CD4-positive, alpha-beta memory T cell (primary cell): Measurements from ENCODE around the gene ERC1. TPM values are rescaled to one million over a fixed set of nuclear protein-coding genes. Genes with fewer than 3 reads are reported as not detected.
A peak's percentile ranks its signal among the peaks of the same experiment; 100 is the strongest.

Source experiments
- CTCF ChIA-PET: fragments of 350-600 bp; sonication (Branson Sonifier 250); formaldehyde crosslinking; loops from one replicate; lab custom pipeline; 2021; ENCODE audit warnings: inconsistent platforms; ENCODE audit not compliant: partially characterized antibody; lab: Charles Lee
- POLR2A ChIA-PET: fragments of 350-600 bp; sonication (Branson Sonifier 250); formaldehyde crosslinking; loops from one replicate; lab custom pipeline; 2021; ENCODE audit not compliant: partially characterized antibody; lab: Charles Lee
- DNase-seq, 5 donors: peaks; one replicate each; pipeline versions ENCODE4 v3.0.0 to v3.0.0-alpha.2; 2020 to 2022; ENCODE audit warnings: mixed read lengths in 1 of 5
- H3K27ac ChIP-seq: one replicate; pipeline ENCODE4 v1.7.0; 2013; ENCODE audit warnings: low read depth, low read length
- H3K27me3 ChIP-seq: 2 replicates; pipeline ENCODE4 v1.7.0; 2013; ENCODE audit warnings: mild to moderate bottlenecking, low read length, moderate library complexity; ENCODE audit not compliant: insufficient read depth
- H3K36me3 ChIP-seq: 2 replicates; pipeline ENCODE4 v1.7.0; 2013; ENCODE audit warnings: mild to moderate bottlenecking, low read length, moderate library complexity; ENCODE audit not compliant: insufficient read depth
- H3K4me1 ChIP-seq: 2 replicates; pipeline ENCODE4 v1.7.0; 2013; ENCODE audit warnings: mild to moderate bottlenecking, low read length, moderate library complexity; ENCODE audit not compliant: insufficient read depth
- H3K4me3 ChIP-seq, 2 donors: one replicate each; pipeline ENCODE4 v1.7.0; 2013; ENCODE audit warnings: low read length in 2 of 2, mild to moderate bottlenecking in 1 of 2
- H3K9me3 ChIP-seq, 2 donors: one replicate each; pipeline ENCODE4 v1.7.0; 2013; ENCODE audit warnings: low read length in 2 of 2, control low read depth in 1 of 2; ENCODE audit not compliant: control insufficient read depth in 1 of 2
- H3K27ac Mint-ChIP-seq, 7 donors: one replicate each; pipeline ENCODE4 v1.8.0; 2020 to 2021; ENCODE audit warnings: mixed read lengths in 7 of 7, mild to moderate bottlenecking in 6 of 7, inconsistent platforms in 3 of 7, moderate library complexity in 3 of 7
- H3K27me3 Mint-ChIP-seq, 2 donors: one replicate each; pipeline ENCODE4 v1.8.0; 2020 to 2021; ENCODE audit warnings: mixed read lengths in 2 of 2
- H3K36me3 Mint-ChIP-seq, 2 donors: one replicate each; pipeline ENCODE4 v1.8.0; 2020 to 2021; ENCODE audit warnings: mixed read lengths in 2 of 2, inconsistent platforms in 1 of 2, mild to moderate bottlenecking in 1 of 2
- H3K4me1 Mint-ChIP-seq, 4 donors: one replicate each; pipeline ENCODE4 v1.8.0; 2020 to 2021; ENCODE audit warnings: mixed read lengths in 4 of 4, mild to moderate bottlenecking in 1 of 4
- H3K4me3 Mint-ChIP-seq, 8 donors: one replicate each; pipeline ENCODE4 v1.8.0; 2020 to 2021; ENCODE audit warnings: mixed read lengths in 8 of 8, mild to moderate bottlenecking in 7 of 8, moderate library complexity in 6 of 8, inconsistent platforms in 3 of 8
- H3K9me3 Mint-ChIP-seq, 8 donors: one replicate each; pipeline ENCODE4 v1.8.0; 2020 to 2021; ENCODE audit warnings: mixed read lengths in 8 of 8, mild to moderate bottlenecking in 5 of 8, inconsistent platforms in 3 of 8, moderate library complexity in 1 of 8
- intact Hi-C: fragments of 100-400 bp; cut with micrococcal nuclease; formaldehyde crosslinking; loops from one replicate; pipeline ENCODE4 v1.15.1; 2023
- polyA plus RNA-seq, 2 donors: library from polyadenylated mRNA; unstranded; fragments of 300-500 nt; fragmentation: Illumina TruSeq; gene quantifications; one replicate each; pipeline ENCODE4 v1.2.3, GENCODE V29; 2021
- total RNA-seq, 2 experiments: library from RNA; stranded (reverse); gene quantifications; one replicate each; pipeline ENCODE4 v1.2.3, GENCODE V29; 2021

Gene ERC1
- total and polyA plus RNA-seq, 4 experiments from 2014 or later, result 4.0 to 41.7 (median 28.7) TPM

- peak overlapping the region in 1 of 7 donors; percentile 40 for H3K27ac Mint-ChIP-seq
- ChIA-PET POLR2A (no interaction called here), CTCF (no interaction called here)
- H3K4me3 ChIP-seq, result no peak overlapping the region
- intact Hi-C loops, result no loop called here
- H3K4me3 Mint-ChIP-seq, result no peak overlapping the region
- H3K9me3 Mint-ChIP-seq, result no peaks in the 10 kb centered on the region
- H3K27me3 Mint-ChIP-seq, result peaks cover 44 to 51% of the 10 kb centered on the region in 2 donors
- H3K27me3 ChIP-seq, result peaks cover 20% of the 10 kb centered on the region
- no peaks in the 10 kb centered on the region for H3K9me3 ChIP-seq
- peaks cover 0 to 3% (median under 1%) of the 10 kb centered on the region in 4 donors for H3K4me1 Mint-ChIP-seq
- H3K4me1 ChIP-seq, result peaks cover 8% of the 10 kb centered on the region
- H3K36me3 ChIP-seq, result no peaks in the 10 kb centered on the region
- no peak overlapping the region for H3K27ac ChIP-seq
- DNase-seq, result no peak
- H3K36me3 Mint-ChIP-seq, result no peaks in the 10 kb centered on the region
Measured at GRCh38 chr12:1539135-1539534, 548.1 kb downstream of the ERC1 start.

GRCh38 chr12:1540690-1541089, 549.7 kb downstream of the ERC1 start:
- Mint-ChIP-seq H3K4me1 (peaks cover 0 to 3% (median 0%) of the 10 kb centered on the region in 4 donors), H3K4me3 (no peak overlapping the region), H3K9me3 (no peaks in the 10 kb centered on the region), H3K27ac (no peak overlapping the region), H3K27me3 (peaks cover 45 to 54% of the 10 kb centered on the region in 2 donors), H3K36me3 (no peaks in the 10 kb centered on the region)
- ChIA-PET POLR2A (no interaction called here), CTCF (interaction anchor here (1.1 kb wide), 1 partner anchor 423 kb away, joined by 3 read pairs; no protein-coding TSS in a partner anchor)
- H3K4me1 ChIP-seq, result no peaks in the 10 kb centered on the region
- no peaks in the 10 kb centered on the region for H3K9me3 ChIP-seq
- H3K4me3 ChIP-seq, result no peak overlapping the region
- peaks cover 14% of the 10 kb centered on the region for H3K27me3 ChIP-seq
- DNase-seq, result no peak
- no peaks in the 10 kb centered on the region for H3K36me3 ChIP-seq
- H3K27ac ChIP-seq, result no peak overlapping the region
- intact Hi-C loops, result no loop called here

- H3K9me3 Mint-ChIP-seq, result no peaks in the 10 kb centered on the region
- no peak for DNase-seq
- Histone ChIP-seq H3K27me3 (peaks cover 10% of the 10 kb centered on the region), H3K4me1 (no peaks in the 10 kb centered on the region), H3K9me3 (no peaks in the 10 kb centered on the region), H3K36me3 (no peaks in the 10 kb centered on the region), H3K27ac (no peak overlapping the region), H3K4me3 (no peak overlapping the region)
- ChIA-PET CTCF (interaction anchor here (1.2 to 1.8 kb wide), 2 partner anchors 10 to 425 kb away, joined by 4 to 6 read pairs; no protein-coding TSS in a partner anchor), POLR2A (no interaction called here)
- intact Hi-C loops, result no loop called here
- no peaks in the 10 kb centered on the region for H3K4me1 Mint-ChIP-seq
- H3K36me3 Mint-ChIP-seq, result no peaks in the 10 kb centered on the region
- H3K27me3 Mint-ChIP-seq, result peaks cover 35 to 40% of the 10 kb centered on the region in 2 donors
- H3K27ac Mint-ChIP-seq, result no peak overlapping the region
- H3K4me3 Mint-ChIP-seq, result no peak overlapping the region
Measured at GRCh38 chr12:1542599-1542998, 551.6 kb downstream of the ERC1 start.

- H3K27ac ChIP-seq, result no peak overlapping the region
- H3K4me3 ChIP-seq, result no peak overlapping the region
- peaks cover 22 to 24% of the 10 kb centered on the region in 2 donors for H3K27me3 Mint-ChIP-seq
- H3K4me1 ChIP-seq, result no peaks in the 10 kb centered on the region
- intact Hi-C loops, result no loop called here
- H3K27me3 ChIP-seq, result no peaks in the 10 kb centered on the region
- ChIA-PET POLR2A (no interaction called here), CTCF (interaction anchor here (2.0 to 3.1 kb wide), 2 partner anchors 38 to 427 kb away, joined by 6 to 21 read pairs; no protein-coding TSS in a partner anchor)
- peaks cover 0 to 3% of the 10 kb centered on the region in 2 donors for H3K36me3 Mint-ChIP-seq
- no peaks in the 10 kb centered on the region for H3K36me3 ChIP-seq
- no peaks in the 10 kb centered on the region for H3K9me3 ChIP-seq
- DNase-seq, result no peak
- H3K4me3 Mint-ChIP-seq, result no peak overlapping the region
- no peaks in the 10 kb centered on the region for H3K4me1 Mint-ChIP-seq
- peaks cover 0 to 4% (median 0%) of the 10 kb centered on the region in 8 donors for H3K9me3 Mint-ChIP-seq
- H3K27ac Mint-ChIP-seq, result no peak overlapping the region
Measured at GRCh38 chr12:1544996-1545700, 554.1 kb downstream of the ERC1 start.

Other genes with a start within 250 kb of the ERC1 start
- 100 to 1,000 TPM; 192 to 194 TPM for gene WNK1, start 238.6 kb upstream of the ERC1 start, total RNA-seq
- gene WNK1, start 238.6 kb upstream of the ERC1 start, polyA plus RNA-seq, result 10 to 100 TPM in 1 of 2 donors, 1 to 10 TPM in 1; 4.5 to 49.5 TPM
- 10 to 100 TPM; 30.7 to 31.5 TPM for gene RAD52, start 41.5 kb upstream of the ERC1 start, total RNA-seq
- 1 to 10 TPM in 1 of 2 donors, under 1 TPM in 1; 0.26 to 5.0 TPM for gene RAD52, start 41.5 kb upstream of the ERC1 start, polyA plus RNA-seq